ENCODE data around the gene SLC28A1. TPM values are rescaled to one million over a fixed set of nuclear protein-coding genes. Genes with fewer than 3 reads are reported as not detected.

Gene SLC28A1
- total and polyA plus RNA-seq, 9 donors: 0.02 to 0.92 (median 0.18) TPM; not detected in 3

- H3K36me3 ChIP-seq: no peaks in the 10 kb centered on the region
- H3K4me3 ChIP-seq: no peak overlapping the region
- WGBS, 3 donors: 60 to 80% (median 63%) methylated on average over 13 of the region's 13 CpGs
- H3K27ac ChIP-seq: no peak overlapping the region
- H3K9me3 ChIP-seq: no peaks in the 10 kb centered on the region
- no peak for DNase-seq
- H3K4me1 ChIP-seq (ENCODE audit: insufficient read depth): peaks cover 1% of the 10 kb centered on the region
- no peaks in the 10 kb centered on the region for H3K27me3 ChIP-seq
- TF ChIP-seq POLR2A (IDR thresholded peaks at IDR 0.05) (no peak), CTCF (IDR thresholded peaks at IDR 0.05) (no peak), EP300 (IDR thresholded peaks at IDR 0.05) (no peak)
- intact Hi-C loops (cut with DNase I): no loop called here
Observed at GRCh38 chr15:84960391-84961113, 76.1 kb downstream of the SLC28A1 start.

DNA sequence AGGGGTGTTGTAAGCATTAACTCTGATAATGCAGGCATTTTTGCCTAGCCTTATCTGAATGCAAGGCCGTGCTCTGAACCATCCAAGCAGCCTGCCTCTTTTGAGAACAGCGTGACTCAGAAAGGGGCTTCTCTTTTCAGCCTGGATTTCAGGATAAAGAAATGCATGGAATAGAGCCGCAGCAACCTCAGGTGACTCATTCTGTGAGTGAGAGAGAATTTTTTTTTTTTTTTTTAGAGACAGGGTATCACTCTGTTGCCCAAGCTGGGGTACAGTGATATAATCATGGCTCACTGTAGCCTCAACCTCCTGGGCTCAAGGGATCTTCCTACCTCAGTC is 76.6 kb downstream of the SLC28A1 start:
- Histone ChIP-seq H3K27ac (no peak overlapping the region), H3K27me3 (no peaks in the 10 kb centered on the region), H3K4me1 (ENCODE audit: insufficient read depth) (no peaks in the 10 kb centered on the region), H3K9me3 (no peaks in the 10 kb centered on the region), H3K4me3 (no peak overlapping the region), H3K36me3 (no peaks in the 10 kb centered on the region)
- intact Hi-C loops (cut with DNase I): no loop called here
- TF ChIP-seq CTCF (IDR thresholded peaks at IDR 0.05): no peak
- no peak for TF ChIP-seq POLR2A (IDR thresholded peaks at IDR 0.05)
- TF ChIP-seq EP300 (IDR thresholded peaks at IDR 0.05): no peak
- no peak for DNase-seq
- 29 to 70% (median 45%) methylated on average over 3 of the region's 3 CpGs for WGBS, 3 donors

GRCh38 chr15:84961707-84962106 is 77.2 kb downstream of the SLC28A1 start:
- no peak for TF ChIP-seq CTCF (IDR thresholded peaks at IDR 0.05)
- no peak for TF ChIP-seq EP300 (IDR thresholded peaks at IDR 0.05)
- no peak for TF ChIP-seq POLR2A (IDR thresholded peaks at IDR 0.05)
- Histone ChIP-seq H3K27me3 (no peaks in the 10 kb centered on the region), H3K4me1 (ENCODE audit: insufficient read depth) (no peaks in the 10 kb centered on the region), H3K9me3 (no peaks in the 10 kb centered on the region), H3K27ac (no peak overlapping the region), H3K36me3 (no peaks in the 10 kb centered on the region), H3K4me3 (no peak overlapping the region)
- no peak for DNase-seq
- WGBS, 3 donors: 69 to 72% (median 71%) methylated on average over 3 of the region's 3 CpGs
- intact Hi-C loops (cut with DNase I): no loop called here

GRCh38 chr15:84962955-84963354 is 78.5 kb downstream of the SLC28A1 start:
- intact Hi-C loops (cut with DNase I): no loop called here
- TF ChIP-seq CTCF (IDR thresholded peaks at IDR 0.05): no peak
- TF ChIP-seq POLR2A (IDR thresholded peaks at IDR 0.05): no peak
- TF ChIP-seq EP300 (IDR thresholded peaks at IDR 0.05): no peak
- WGBS, 3 donors: 67 to 80% (median 69%) methylated on average over 3 of the region's 3 CpGs
- no peak overlapping the region for H3K27ac ChIP-seq
- H3K4me3 ChIP-seq: no peak overlapping the region
- H3K27me3 ChIP-seq: no peaks in the 10 kb centered on the region
- no peaks in the 10 kb centered on the region for H3K9me3 ChIP-seq
- no peaks in the 10 kb centered on the region for H3K36me3 ChIP-seq
- DNase-seq: no peak
- H3K4me1 ChIP-seq (ENCODE audit: insufficient read depth): no peaks in the 10 kb centered on the region

Measured in ovary (tissue), 9 donors.